Upper lobe of left lung (tissue), 6 donors: ENCODE measurements around the gene EIPR1. TPM values are rescaled to one million over a fixed set of nuclear protein-coding genes. Genes with fewer than 3 reads are reported as not detected.
A peak's percentile ranks its signal among the peaks of the same experiment; 100 is the strongest.
"Not testable (repeated sequence)": the region's sequence is repeated elsewhere in the genome, so short reads cannot be mapped to it uniquely, and the experiment has no call there.

ENCODE experiments used
- ATAC-seq, 2 donors: fragments of 200-7000 bp; cut with Tn5 transposase; one replicate each; pipeline ENCODE4 v1.9.1; 2022; ENCODE audit warnings: mild to moderate bottlenecking in 2 of 2, moderate library complexity in 2 of 2; ENCODE audit not compliant: low FRiP score in 2 of 2
- DNase-seq, 2 donors: peaks; one replicate each; pipeline ENCODE4 v3.0.0-alpha.2; 2019 to 2020
- H3K27ac ChIP-seq, 4 donors: fragments of 200-600 bp; sonication (generic); one replicate each; pipeline ENCODE4 v1.5.1; 2016 to 2019
- H3K27me3 ChIP-seq, 4 donors: fragments of 200-600 bp; sonication (generic); one replicate each; pipeline ENCODE4 v1.5.1; 2017 to 2019
- H3K36me3 ChIP-seq, 4 donors: fragments of 200-600 bp; sonication (generic); one replicate each; pipeline ENCODE4 v1.5.1; 2016 to 2019
- H3K4me1 ChIP-seq, 4 donors: fragments of 200-600 bp; sonication (generic); one replicate each; pipeline ENCODE4 v1.5.1; 2018 to 2019
- H3K4me3 ChIP-seq, 4 donors: fragments of 200-600 bp; sonication (generic); one replicate each; pipeline ENCODE4 v1.5.1; 2017 to 2019; ENCODE audit warnings: mild to moderate bottlenecking in 2 of 4, moderate library complexity in 1 of 4
- H3K9me3 ChIP-seq, 4 donors: fragments of 200-600 bp; sonication (generic); one replicate each; pipeline ENCODE4 v1.5.1; 2018 to 2019
- CTCF ChIP-seq, 6 experiments: fragments of 450-650 bp in 4 of 6; fragments of 200-600 bp in 2 of 6; sonication (generic) in 2 of 6; IDR thresholded peaks; one replicate each; pipeline ENCODE4 v1.5.1; 2016 to 2019; ENCODE audit warnings: antibody characterized with exemption in 6 of 6
- EP300 ChIP-seq, 4 donors: sonication (generic); formaldehyde crosslinking; IDR thresholded peaks; one replicate each; pipeline ENCODE4 v1.5.1; 2017; ENCODE audit warnings: antibody characterized with exemption in 4 of 4, control low read depth in 2 of 4
- POLR2A ChIP-seq, 4 donors: fragments of 450-650 bp; IDR thresholded peaks; one replicate each; pipeline ENCODE4 v1.5.1; 2016 to 2017; ENCODE audit warnings: antibody characterized with exemption in 4 of 4, mild to moderate bottlenecking in 2 of 4
- POLR2AphosphoS5 ChIP-seq, 2 donors: sonication (generic); formaldehyde crosslinking; IDR thresholded peaks; one replicate each; pipeline ENCODE4 v1.5.1; 2017; ENCODE audit warnings: antibody characterized with exemption in 2 of 2
- WGBS, 2 donors: methylation state at CpG; one replicate each; pipeline ENCODE4 v1.1.5; 2017 to 2018; 5-methylcytosine and 5-hydroxymethylcytosine counted together
- total RNA-seq, 6 donors: library from RNA; depleted of rRNA in 4 of 6; stranded (reverse); fragments of >200 nt in 4 of 6; gene quantifications; one replicate each; pipeline versions ENCODE4 v1.1.0 to v1.2.1, GENCODE V29; 2016 to 2021
- donor health status: DM: no; HTN: no; CAD: no; lungs with moderate emphysema.
- donor health status: DM: no; HTN: yes; CAD: no; lungs with severe emphysema.

Gene EIPR1
- total RNA-seq, 6 donors from 2014 or later, result 17.6 to 39.8 (median 23.6) TPM

- no peak for DNase-seq
- no peak overlapping the region for H3K4me3 ChIP-seq
- no peak overlapping the region for H3K27ac ChIP-seq
- no peaks in the 10 kb centered on the region for H3K4me1 ChIP-seq
- TF ChIP-seq POLR2A (IDR thresholded peaks at IDR 0.05) (no peak), EP300 (IDR thresholded peaks at IDR 0.05) (no peak), CTCF (IDR thresholded peaks at IDR 0.05) (no peak), POLR2AphosphoS5 (IDR thresholded peaks at IDR 0.05) (no peak)
- H3K9me3 ChIP-seq, result no peaks in the 10 kb centered on the region
- 96 to 98% methylated on average over 8 of the region's 8 CpGs for WGBS, 2 donors
- H3K36me3 ChIP-seq, result no peaks in the 10 kb centered on the region
- no peak for ATAC-seq
- H3K27me3 ChIP-seq, result no peaks in the 10 kb centered on the region
Observed at GRCh38 chr2:3289971-3290370, 87.6 kb downstream of the EIPR1 start.

- DNase-seq (peak in 1 of 2 donors; percentile 14), ATAC-seq (no peak)
- Histone ChIP-seq H3K4me3 (no peak overlapping the region), H3K36me3 (no peaks in the 10 kb centered on the region), H3K27ac (no peak overlapping the region), H3K4me1 (no peaks in the 10 kb centered on the region), H3K27me3 (no peaks in the 10 kb centered on the region), H3K9me3 (no peaks in the 10 kb centered on the region)
- 96% methylated on average over 15 of the region's 15 CpGs for WGBS, 2 donors
- TF ChIP-seq CTCF (IDR thresholded peaks at IDR 0.05) (no peak), POLR2AphosphoS5 (IDR thresholded peaks at IDR 0.05) (no peak), EP300 (IDR thresholded peaks at IDR 0.05) (no peak), POLR2A (IDR thresholded peaks at IDR 0.05) (no peak)
Observed at GRCh38 chr2:3289526-3289925, 88.1 kb downstream of the EIPR1 start.

GRCh38 chr2:3289171-3289515 is 88.5 kb downstream of the EIPR1 start:
- 95 to 97% methylated on average over 9 of the region's 9 CpGs for WGBS, 2 donors
- H3K36me3 ChIP-seq, result no peaks in the 10 kb centered on the region
- ATAC-seq (no peak), DNase-seq (peak in 1 of 2 donors; percentile 1)
- no peaks in the 10 kb centered on the region for H3K27me3 ChIP-seq
- H3K9me3 ChIP-seq, result no peaks in the 10 kb centered on the region
- no peaks in the 10 kb centered on the region for H3K4me1 ChIP-seq
- no peak overlapping the region for H3K27ac ChIP-seq
- TF ChIP-seq POLR2A (IDR thresholded peaks at IDR 0.05), result no peak
- no peak for TF ChIP-seq POLR2AphosphoS5 (IDR thresholded peaks at IDR 0.05)
- no peak for TF ChIP-seq CTCF (IDR thresholded peaks at IDR 0.05)
- no peak for TF ChIP-seq EP300 (IDR thresholded peaks at IDR 0.05)
- H3K4me3 ChIP-seq, result no peak overlapping the region

- ATAC-seq (no peak), DNase-seq (peak; percentile 15 to 63)
- TF ChIP-seq EP300 (IDR thresholded peaks at IDR 0.05) (no peak), POLR2A (IDR thresholded peaks at IDR 0.05) (no peak), POLR2AphosphoS5 (IDR thresholded peaks at IDR 0.05) (no peak), CTCF (IDR thresholded peaks at IDR 0.05) (no peak)
- Histone ChIP-seq H3K36me3 (no peaks in the 10 kb centered on the region), H3K27ac (no peak overlapping the region), H3K27me3 (no peaks in the 10 kb centered on the region), H3K9me3 (no peaks in the 10 kb centered on the region), H3K4me1 (no peaks in the 10 kb centered on the region), H3K4me3 (no peak overlapping the region)
- WGBS, 2 donors, result 93% methylated on average over 15 to 20 of the region's 20 CpGs
Observed at GRCh38 chr2:3288470-3289170, 89.0 kb downstream of the EIPR1 start.

- no peak for TF ChIP-seq CTCF (IDR thresholded peaks at IDR 0.05)
- no peak for TF ChIP-seq POLR2AphosphoS5 (IDR thresholded peaks at IDR 0.05)
- TF ChIP-seq POLR2A (IDR thresholded peaks at IDR 0.05), result no peak
- no peak for TF ChIP-seq EP300 (IDR thresholded peaks at IDR 0.05)
- ATAC-seq, result no peak
- H3K4me1 ChIP-seq, result no peaks in the 10 kb centered on the region
- H3K4me3 ChIP-seq, result no peak overlapping the region
- H3K27me3 ChIP-seq, result no peaks in the 10 kb centered on the region
- no peak overlapping the region for H3K27ac ChIP-seq
- peak in 1 of 2 donors; percentile 12 for DNase-seq
- H3K9me3 ChIP-seq, result no peaks in the 10 kb centered on the region
- WGBS, 2 donors, result 91 to 100% methylated on average over 1 to 13 of the region's 13 CpGs
- no peaks in the 10 kb centered on the region for H3K36me3 ChIP-seq
Observed at GRCh38 chr2:3287896-3288295, 89.7 kb downstream of the EIPR1 start.

GRCh38 chr2:3286646-3287036 is 91.0 kb downstream of the EIPR1 start:
- not testable (repeated sequence) for H3K4me1 ChIP-seq, H3K9me3 ChIP-seq, H3K36me3 ChIP-seq, H3K27ac ChIP-seq, ATAC-seq, H3K4me3 ChIP-seq, H3K27me3 ChIP-seq
- DNase-seq, result peak in 1 of 2 donors; percentile 0
- WGBS, 2 donors, result 88 to 89% methylated on average over 17 of the region's 17 CpGs
